CD1c-positive myeloid dendritic cell (primary cell): ENCODE results near the gene SCAND1.
"Not testable (repeated sequence)": the region's sequence is repeated elsewhere in the genome, so short reads cannot be mapped to it uniquely, and the experiment has no call there.

ENCODE experiments used
- DNase-seq: peaks from one replicate; pipeline ENCODE4 v3.0.0-alpha.2; 2016; ENCODE audit errors: extremely low spot score

The SCAND1 gene

GRCh38 chr20:35954200-35954906, at the start of gene SCAND1:
TSS of gene SCAND1 (minus strand) at chr20:35954502. CDS start at chr20:35954284, 218 bp downstream.
- DNase-seq: peak; percentile 99

DNA sequence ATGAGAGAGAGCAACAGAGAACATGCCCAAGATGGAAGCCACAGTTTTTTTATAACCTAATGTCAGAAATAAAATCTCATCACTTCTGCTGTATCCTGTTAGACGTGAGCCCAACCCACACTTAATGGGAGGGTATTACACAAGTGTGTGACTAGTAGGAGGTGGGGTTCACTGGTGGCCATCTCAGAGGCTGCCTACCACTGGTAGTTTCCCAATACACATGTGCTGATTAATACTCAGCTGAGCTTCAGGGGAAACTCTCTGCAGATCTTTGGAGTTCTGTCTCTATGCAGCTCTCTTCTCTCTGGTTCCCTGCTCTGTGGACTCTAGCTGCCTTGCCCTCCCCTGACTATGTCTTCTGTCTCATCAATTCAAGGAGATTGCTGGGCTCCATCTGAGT, 49.7 kb upstream of the SCAND1 start:
- DNase-seq: peak; percentile 69

GRCh38 chr20:36002855-36003254, 48.6 kb upstream of the SCAND1 start:
- no peak for DNase-seq

DNA sequence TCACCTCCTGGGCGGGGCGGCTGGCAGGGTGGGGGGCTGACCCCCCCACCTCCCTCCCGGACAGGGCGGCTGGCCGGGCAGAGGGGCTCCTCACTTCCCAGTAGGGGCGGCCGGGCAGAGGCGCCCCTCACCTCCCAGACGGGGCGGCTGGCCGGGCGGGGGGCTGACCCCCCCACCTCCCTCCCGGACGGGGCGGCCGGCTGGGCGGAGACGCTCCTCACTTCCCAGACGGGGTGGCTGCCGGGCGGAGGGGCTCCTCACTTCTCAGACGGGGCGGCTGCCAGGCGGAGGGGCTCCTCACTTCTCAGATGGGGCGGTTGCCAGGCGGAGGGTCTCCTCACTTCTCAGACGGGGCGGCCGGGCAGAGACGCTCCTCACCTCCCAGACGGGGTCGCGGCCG, 47.0 kb upstream of the SCAND1 start:
- not testable (repeated sequence) for DNase-seq

GRCh38 chr20:35996492-35996891, 42.2 kb upstream of the SCAND1 start:
- not testable (repeated sequence) for DNase-seq

- peak; percentile 71 for DNase-seq
Observed at GRCh38 chr20:35994994-35995453, 40.7 kb upstream of the SCAND1 start.

- DNase-seq: peak; percentile 76
Observed at GRCh38 chr20:35992713-35993335, 38.5 kb upstream of the SCAND1 start.

GRCh38 chr20:35991142-35991771, 37.0 kb upstream of the SCAND1 start:
- peak; percentile 11 for DNase-seq

DNA sequence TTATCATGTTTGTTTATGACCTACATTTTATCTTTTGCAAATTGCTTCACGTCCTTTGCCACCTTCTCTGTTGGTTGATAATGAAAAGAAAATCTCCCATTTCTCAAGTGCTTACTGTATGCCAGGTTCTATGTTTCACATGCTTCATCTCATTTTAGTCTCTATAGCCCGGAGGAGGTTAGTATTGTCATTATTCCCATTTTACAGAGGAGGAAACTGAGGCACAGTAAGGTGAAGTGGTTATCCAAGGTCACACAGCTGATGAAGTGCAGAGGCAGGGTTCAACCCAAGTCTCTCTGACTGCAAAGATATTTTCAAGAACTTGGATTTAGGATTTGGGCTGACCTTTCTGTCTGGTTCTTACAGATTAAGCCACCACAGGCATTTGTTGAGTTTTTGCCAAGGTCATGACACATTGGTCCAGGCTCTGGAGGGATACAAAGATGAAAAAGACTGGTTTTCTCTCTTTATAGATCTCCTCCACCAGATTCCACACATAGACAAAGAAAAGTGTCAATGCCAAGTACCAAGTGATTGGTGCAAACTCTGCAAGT, 34.7 kb upstream of the SCAND1 start:
- DNase-seq: no peak

DNA sequence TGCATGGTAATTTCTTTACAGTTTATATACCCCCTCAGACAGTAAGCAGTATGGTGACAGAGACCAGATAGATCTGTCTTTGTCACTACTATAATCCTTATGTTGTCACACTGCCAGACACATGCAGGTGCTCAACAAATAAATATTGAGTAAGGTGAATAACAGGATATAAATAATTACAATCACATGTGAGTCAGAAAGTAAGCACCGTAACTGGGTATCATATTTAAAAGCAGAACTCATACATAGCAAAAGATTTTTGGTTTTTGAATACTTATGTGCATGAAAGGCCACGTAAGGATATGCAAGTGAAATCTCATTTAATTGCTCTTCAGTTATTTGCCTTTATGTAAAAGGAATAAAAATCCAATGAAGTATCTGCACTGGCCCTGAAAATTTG, 31.5 kb upstream of the SCAND1 start:
- no peak for DNase-seq

- no peak for DNase-seq
Observed at GRCh38 chr20:35984382-35984781, 30.1 kb upstream of the SCAND1 start.

DNA sequence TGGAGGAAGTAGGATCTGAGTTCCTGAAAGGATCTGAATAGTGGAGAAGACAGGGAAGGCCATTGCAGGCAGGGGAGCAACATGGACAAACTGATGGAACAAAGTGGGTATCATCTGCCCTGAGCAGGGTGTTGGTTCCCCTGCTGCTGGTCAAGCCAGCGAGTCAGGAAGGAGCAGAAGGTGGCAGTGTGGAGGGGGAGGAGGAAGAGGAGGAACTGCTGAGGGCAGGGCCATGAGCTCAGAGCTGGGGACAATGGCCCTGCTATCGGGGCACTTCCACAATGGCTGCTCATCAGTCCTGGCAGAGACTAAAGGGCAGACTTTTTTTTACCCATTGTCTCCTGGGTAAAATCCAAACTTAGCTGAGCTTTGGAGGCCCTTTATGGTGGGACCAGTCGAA, 27.7 kb upstream of the SCAND1 start:
- no peak for DNase-seq

DNA sequence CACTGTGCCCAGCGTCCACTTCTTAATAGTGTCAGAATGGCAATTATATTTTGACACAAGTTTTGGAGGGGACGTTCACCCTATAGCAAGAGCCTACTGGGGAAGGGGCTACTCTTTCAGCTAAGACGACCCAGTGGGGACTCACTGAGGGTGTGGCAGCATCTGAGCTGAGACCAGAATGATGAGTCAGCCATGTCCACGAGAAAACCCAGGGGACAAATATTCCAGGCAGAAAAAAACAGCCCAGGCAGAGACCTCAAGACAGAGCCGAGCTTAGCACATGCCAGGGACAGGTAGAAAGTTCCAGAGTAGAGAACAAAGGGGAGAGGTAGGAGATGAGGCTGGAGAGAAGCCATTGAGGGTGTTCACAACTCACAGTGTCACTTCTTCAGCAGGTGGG, 25.2 kb upstream of the SCAND1 start:
- no peak for DNase-seq

- DNase-seq: peak; percentile 27
Observed at GRCh38 chr20:35978041-35978513, 23.8 kb upstream of the SCAND1 start.

DNA sequence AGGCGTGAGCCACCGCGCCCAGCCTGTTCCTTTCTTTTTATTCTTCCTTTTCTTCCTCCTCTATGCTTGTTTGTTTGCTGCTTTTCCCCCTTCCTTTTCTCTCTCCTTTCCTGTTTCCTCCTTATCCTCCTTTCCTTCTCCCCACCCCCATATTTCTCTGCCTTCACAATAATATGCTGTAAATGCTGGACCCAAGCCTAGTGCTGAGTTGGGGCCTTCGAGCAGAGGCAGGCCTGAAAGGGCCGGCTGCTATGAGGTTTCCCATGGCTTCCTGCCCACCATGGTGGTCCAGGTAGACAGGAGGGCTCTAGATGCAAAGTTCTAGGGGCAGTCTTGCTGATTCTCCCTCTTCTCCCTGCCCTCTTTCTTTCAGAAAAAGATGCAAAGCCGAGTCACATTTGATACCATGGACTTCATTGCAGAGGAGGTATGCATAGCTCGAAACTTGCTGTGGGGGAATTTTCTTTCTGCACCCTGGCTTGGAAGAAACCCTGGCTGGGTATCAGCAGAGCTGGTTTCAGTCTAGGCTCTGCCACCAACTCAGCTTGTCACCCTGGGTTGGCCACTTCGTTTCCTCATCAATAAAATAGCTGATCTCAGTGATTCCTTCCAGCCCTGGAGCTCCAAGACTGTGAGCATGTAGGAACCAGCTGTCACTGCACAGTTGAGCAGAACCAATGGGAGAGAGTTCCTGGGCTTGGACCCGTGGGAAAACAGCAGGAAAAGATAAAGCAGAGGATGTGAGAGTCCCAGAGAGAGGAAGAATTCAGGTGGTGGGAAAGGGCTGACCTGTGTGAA, 21.5 kb upstream of the SCAND1 start:
- DNase-seq: no peak

GRCh38 chr20:35974256-35974655, 20.0 kb upstream of the SCAND1 start:
- DNase-seq: no peak

DNA sequence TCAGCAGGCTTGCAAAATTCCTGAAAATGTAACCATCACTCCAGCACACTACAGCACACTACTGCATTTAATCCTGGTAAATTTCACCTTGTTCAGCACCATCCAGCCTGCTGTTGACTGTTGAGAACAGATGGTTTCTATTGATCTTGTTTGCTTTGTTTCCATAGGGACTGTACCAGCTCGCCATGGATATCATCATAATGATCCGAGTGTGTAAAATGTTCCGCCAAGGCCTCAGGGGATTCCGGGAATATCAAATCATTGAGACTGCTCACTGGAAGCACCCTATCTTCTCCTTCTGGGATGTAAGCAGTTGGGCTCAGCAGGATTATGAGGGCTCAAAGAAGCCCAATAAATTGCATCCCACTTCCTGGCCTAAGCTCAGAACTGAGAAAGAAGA, 18.2 kb upstream of the SCAND1 start:
- DNase-seq: no peak

GRCh38 chr20:35971981-35972380, 17.7 kb upstream of the SCAND1 start:
- DNase-seq: no peak

DNA sequence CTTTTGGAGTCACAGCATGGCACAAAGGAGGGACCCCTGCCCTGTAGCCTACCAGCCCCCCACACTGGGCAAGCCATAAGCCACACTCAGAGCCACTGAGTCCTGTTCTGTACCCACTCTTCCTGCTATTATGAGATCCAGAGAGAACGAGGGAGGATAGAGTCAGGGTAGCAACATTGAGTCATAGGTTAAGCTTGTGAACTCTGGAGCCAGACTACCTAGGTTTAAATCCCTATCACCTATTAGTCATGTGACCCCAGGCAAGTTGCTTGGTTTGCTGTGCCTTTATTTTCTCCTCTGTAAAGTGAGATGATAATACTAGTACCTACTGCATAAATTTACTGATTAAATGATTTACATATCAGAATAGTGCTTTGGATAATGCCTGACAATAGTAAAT, 14.6 kb upstream of the SCAND1 start:
- DNase-seq: no peak

- no peak for DNase-seq
Observed at GRCh38 chr20:35967979-35968640, 13.8 kb upstream of the SCAND1 start, which contains the start of gene CNBD2. TSS of gene CNBD2 (plus strand) at chr20:35968590. CDS start at chr20:35968763, 173 bp downstream.

- DNase-seq: no peak
Observed at GRCh38 chr20:35963878-35964277, 9.6 kb upstream of the SCAND1 start.
